Measurements from ENCODE around the gene DNAH1. TPM values are rescaled to one million over a fixed set of nuclear protein-coding genes. Genes with fewer than 3 reads are reported as not detected.

The DNAH1 gene
- total RNA-seq, 1 donor from 2014 or later = 9.6 TPM

DNA sequence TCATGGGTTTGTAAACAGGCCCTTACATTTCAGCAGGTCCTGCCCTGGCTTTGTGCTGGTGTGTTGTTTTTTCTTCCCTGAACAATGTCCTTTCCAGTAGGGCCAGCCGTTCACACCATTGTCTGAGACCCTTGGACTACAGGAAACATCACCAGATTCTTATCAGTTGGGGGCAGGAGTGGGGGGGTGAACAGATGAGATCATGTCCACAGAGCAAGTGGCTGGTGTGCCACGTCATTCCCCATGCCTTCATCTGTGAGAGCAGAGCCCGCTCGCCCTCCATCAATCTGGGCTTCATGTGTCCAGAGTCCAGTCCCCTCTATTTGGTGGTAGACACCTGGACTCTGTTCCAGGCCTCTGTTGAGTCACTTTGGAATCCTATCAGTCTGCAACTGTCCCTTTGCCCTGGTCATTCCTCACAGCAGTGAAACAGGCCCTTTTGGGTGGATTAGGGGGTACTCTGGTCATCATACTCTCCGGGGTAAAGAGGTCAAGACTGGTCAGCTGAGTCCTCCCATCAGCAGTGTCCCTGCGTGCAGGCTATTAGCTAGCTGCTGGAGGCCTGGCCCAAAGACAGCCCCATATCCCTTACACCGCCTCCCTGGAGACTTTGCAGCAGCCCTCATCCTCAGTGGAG lies 113.8 kb downstream of the DNAH1 start:
- DNase-seq (ENCODE audit: low spot score) = no peak
- ATAC-seq = no peak

DNA sequence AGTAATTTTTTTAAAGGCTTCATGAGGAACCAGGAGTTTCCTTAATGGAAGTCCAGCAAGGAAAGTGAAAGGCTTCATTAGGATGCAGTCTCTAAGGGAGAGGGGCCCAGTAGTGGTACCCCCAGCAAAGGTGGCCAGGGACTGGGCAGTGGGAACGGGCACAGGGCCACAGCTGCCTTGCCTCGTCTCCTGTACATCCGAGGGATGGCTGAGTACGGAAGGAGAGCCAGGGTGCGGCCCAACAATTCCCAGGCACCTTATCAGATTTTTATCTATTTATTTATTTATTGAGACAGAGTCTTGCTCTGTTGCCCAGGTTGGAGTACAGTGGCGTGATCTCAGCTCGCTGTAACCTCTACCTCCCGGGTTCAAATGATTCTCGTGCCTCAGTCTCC lies 114.3 kb downstream of the DNAH1 start:
- no peak for DNase-seq (ENCODE audit: low spot score)
- no peak for ATAC-seq

DNA sequence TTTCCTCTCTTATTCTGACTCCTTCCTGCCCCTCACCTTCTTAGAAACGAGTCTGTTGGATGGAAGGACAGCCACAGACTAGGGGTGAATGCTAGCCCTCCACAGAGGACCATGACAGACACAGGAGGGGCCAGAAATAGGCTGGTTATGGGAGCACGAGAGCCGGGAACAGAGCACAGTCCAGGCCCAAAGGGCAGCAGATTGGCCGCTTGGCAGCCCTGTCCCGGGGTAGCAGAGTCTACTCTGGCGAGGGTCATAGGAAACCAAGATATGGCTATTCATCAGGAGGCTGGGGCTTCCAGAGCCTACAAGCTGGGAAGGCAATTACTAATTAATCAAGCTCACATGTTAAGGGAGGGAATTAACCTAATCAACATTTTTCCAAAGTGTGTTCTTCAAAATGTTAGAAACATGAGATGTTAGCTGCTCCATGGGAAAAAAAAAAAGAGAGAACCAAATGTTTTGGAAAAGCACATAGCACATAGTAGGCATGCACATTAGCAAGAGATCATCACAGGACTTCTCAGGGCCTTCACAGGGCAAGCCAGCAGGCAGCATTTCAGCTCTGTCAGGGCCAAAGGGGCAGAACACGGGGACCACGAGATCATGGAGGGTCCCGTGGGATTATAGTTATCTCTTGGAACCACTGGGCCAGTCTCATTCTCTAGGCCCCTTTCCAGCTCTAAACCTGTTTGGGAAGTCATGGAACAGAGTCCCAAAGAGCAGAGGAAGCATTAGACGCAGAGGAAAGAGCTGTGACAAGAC lies 115.5 kb downstream of the DNAH1 start:
- ATAC-seq = no peak
- DNase-seq (ENCODE audit: low spot score) = no peak

DNA sequence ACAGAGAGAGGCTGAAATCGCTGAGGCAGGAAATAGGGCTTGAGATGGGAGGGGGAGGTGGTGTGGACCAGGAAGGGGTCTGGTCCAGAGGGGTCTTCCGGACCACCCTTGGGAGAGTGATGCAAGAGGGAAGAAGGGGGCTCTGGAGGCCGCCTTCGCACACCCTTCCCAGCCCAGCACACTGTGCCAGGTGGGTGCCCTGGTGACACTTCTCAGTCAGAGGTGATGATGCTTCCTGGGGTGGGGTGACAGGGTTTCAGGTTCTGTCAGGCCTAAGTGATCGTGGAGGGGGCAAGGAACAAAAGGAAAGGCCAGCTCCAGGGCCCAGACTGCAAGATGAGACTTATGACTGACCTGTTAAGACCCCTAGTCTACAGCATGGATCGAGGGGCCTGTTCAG lies 116.1 kb downstream of the DNAH1 start:
- DNase-seq (ENCODE audit: low spot score) (no peak), ATAC-seq (no peak)

DNA sequence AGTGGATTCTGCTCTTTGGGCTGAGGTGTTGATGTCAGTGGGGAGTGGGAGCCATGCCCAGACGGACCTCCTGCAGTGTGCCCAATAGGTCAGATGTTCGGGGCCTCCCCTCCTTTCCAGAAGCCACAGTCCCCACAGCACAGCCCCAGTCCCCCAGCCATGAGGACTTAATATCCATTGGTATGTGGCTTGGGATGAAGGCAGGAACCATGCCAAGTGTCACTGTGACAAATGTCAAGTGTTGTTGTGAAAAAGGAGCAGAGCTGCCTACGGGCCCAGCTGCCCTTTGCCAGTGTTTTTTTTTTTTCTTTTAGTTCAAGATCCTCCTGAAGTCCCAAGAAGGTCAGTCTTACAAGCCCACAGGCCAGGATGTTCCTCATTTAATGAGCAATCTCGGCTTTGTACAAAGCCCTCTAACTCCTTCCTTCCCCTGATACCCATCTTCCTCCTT lies 116.6 kb downstream of the DNAH1 start:
- DNase-seq (ENCODE audit: low spot score) = no peak

DNA sequence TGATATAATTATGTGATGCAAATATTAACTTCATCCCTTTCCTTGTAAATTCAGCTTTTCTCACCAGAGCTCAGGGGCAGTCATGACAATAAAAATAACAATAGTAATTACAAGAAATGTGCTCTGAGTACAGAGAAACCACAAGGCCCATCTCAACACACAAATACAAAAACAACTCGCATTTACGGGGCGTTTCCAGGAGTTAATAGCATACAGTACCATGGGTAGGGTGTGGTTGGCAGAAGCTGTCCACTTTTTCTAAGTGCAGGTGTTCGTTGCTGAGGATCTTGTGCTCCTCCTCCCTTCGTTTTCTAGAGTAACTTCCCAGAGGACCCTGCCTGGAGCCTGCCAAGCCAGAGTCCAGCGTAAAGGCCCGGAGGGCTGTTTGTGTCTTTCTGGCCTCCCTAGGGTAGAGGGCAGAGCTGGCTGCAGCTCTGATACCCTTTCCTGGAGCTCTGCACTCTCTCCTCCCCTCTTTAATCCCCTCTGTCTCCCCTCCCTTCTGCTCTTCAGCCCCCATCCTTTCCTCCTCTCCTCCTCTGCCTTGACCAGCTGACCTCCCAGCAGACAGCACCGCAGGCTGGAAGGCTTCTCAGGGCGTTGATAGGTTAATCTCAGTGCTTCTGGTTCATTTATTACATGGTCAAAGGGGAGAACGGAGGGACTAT lies 117.3 kb downstream of the DNAH1 start:
- ATAC-seq (no peak), DNase-seq (ENCODE audit: low spot score) (no peak)

More for the DNA sequence above, 116.6 kb downstream of the DNAH1 start:
- no peak for ATAC-seq

DNA sequence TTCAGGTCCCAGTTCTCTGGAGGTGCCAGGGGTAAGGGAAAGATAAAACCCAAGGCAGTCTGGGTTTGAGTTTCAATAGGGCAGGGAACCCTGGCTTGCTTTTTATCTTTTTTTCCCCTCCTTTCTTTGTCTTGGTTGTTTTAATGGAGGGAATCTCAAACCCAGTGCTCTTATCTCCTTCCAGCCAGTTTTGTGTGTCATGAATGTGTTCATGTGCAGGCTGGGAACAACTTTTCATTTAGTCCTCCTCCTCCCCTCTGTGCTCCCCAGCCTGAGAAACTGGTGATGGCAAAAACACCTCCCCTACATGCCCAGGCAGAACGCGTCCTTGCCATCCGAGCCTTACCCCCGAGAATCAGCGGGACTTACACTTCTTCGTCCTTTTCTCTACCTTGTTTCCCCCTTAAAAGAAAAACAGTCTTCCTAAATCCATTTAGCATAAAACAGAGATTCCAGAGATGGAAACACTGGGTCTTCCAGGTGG lies 117.9 kb downstream of the DNAH1 start:
- ATAC-seq (no peak), DNase-seq (ENCODE audit: low spot score) (no peak)

DNA sequence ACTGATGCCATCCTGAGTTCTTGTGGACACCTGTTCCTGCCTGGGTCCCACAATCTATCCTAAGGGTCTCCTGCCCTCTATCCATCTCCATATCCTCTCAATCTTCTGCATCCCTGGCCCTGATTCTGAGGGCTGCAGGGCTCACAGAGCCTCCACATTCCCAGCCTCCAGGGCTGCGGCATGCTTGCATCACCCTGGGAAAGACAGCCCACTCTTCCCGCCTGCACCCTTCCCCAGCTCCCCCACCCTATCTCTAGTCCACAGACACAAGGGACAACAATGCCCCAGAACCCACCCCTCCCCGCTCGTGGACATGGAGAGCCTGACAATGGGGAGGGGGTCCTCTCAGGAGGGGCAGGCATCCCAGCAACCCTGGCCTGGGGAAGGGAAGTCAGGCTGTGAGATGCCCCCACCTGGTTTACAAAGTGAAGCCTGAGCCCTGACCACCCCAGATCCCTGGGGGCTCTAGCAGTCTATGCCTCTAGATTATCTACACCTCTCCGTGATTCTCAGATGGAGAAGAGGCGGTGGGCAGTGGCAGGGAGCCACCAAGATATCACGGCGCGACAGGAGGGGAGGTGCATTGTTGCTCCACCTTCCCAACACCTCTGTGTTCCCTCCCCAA lies 118.5 kb downstream of the DNAH1 start:
- DNase-seq (ENCODE audit: low spot score) (no peak), ATAC-seq (no peak)

DNA sequence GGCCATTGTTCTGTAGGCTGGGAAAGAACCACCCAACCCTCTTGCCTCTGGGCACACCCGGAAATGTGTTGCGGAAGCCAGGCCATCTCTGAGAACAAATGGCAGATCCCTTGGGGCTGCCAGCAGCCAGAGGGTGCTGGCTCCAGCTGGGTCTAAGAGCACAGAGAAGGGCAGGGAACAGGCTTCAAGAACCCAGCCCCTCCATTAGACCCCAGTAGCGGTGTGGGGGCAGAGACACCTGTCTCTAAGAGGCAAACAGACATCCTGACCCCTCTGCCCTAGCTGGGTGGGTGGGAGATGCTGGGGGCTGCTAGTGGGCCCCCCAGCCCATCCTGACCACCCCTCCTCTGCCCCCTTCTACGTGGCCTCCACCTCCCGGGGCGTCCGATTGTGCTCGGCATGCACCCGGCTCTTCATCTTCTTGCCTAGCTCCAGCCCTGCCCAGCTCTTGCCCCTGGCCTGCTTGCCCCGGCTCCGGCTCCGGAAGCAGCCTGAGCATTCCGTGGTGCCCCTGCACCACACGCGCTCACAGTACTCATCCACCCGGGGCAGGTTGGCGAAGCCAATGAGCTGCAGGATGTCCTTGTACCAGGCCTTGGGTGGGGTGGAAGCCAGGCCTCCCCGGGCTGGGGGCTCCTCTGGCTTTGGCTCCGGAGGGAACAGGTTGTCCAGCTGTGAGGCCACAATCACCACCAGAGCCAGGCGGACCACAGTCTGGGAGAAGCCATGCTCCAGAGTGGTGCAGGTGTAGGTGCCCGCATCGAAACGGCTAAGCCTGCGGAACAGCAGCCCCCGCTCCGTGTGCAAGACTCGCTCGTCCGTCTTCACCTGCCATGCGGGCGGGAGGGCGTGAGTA lies 119.4 kb downstream of the DNAH1 start:
- DNase-seq (ENCODE audit: low spot score) (no peak), ATAC-seq (no peak)

DNA sequence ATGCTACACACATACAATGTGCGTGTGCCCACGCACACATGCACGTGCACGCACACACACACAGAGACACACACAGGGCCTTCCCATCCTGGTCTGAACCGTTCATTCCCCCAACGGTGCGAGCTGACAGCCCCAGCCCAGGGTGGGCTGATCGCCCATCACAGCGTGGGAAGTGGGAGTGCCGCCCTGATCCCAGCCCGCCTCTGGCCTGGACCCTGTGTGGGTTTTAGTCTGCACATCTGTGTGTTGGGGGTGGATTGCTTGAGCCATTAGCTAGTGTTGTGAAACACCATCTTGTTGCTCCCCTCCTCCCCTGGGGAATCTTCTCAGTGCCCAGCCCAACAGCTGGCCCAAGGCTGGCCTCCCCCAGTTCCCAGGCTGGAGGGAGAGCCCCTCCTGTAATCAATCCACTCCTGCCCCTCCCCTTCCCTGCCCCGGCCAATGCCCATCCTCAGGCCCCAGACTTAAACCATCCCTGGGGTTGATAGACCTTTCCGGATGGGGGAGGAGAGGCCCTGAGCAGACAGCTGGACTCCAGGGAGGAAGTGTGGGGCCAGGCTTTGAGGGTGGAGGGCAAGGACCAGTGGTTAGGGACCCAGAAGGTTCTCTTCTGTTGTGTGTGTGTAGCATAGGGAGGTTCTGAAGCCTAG lies 120.5 kb downstream of the DNAH1 start:
- DNase-seq (ENCODE audit: low spot score) = no peak
- ATAC-seq = no peak

DNA sequence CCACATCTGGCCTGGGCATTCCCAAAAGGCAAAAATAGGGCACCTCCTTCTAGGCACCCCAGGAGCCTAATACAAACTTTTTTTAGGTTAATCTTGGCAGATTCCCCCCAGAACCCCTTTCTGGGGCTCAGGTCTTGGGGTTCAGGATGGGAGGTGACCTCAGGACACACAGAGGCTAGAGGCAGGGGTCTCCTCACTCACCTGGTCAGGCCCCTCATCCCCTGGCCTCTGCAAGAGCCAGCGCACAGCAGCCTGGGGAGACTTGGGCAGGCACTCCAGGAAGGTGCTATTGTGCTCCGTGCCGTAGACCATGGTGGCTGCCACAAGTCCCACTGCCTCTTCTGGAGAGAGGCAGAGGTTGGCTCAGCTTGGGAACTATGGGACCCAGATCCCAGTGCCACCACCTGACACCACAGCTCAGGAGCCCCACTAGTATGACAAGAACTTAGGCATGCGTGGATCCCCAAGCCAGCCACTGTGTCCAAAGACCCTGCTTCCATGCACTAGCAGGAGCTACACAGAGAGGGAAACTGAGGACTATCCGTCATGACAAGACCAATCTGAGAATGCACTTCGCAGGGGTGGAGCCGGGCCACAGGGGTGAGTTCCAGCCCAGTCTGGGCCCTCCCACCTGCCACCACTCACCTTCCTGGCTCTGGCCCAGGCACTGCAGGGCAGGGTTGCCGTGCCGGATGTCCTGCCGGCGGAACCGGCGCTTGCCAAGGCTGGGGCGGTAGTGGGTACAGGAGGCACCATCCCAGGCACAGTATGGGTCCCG lies 121.4 kb downstream of the DNAH1 start:
- no peak for ATAC-seq
- DNase-seq (ENCODE audit: low spot score) = no peak

DNA sequence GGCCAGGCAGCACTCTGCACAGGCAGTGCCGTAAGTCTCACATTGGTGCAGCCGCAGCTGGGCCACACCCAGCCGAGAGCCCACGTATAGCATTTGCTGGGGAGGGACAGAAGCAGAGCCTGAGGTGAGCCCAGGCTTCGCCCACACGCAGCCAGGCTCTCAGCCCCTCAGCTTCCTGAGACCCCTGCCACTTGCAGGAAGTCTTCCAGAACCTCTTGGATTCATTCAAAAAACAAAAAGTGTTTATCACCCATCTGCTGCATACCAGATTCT lies 121.9 kb downstream of the DNAH1 start:
- no peak for ATAC-seq
- no peak for DNase-seq (ENCODE audit: low spot score)

DNA sequence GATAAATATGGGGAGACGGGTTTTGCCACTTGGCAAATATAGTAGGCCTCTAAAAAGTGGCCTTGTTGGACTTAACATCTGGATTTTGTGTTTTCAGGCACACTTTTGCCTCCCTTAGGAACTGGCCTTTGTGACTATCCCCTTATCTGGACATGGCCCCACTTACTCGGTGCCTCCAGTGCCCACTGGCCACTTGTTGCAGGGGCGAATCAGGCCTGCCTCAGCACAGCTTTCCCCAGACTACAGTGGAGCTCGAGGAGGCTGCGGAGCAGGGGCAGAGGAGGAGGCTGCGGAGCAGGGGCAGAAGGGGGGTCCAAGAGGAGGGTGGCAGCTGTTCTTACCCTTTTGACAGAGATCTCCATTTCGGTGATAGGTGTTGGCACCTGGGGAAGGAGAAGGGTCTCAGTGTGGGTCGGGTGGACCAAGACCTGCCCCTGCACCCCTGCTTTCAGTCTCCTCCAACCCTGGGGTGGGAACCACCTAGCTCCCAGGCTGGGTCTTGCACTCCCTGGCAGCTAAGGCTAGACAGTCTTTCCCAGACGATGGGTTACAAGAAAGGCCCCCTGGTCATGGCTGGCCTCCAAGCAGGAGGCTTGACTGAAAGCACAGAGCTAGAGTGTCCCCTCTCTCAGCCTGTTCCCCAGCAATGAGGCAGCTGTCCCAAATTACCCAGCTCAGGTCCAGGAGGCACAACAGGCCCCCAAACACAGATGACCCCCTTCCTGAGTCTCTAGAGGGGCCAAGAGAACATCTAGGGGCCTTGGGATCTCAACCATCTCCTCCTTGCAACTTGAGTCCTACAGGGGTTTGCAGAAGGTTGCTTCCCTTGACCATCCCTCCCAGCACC lies 122.7 kb downstream of the DNAH1 start:
- DNase-seq (ENCODE audit: low spot score) (no peak), ATAC-seq (no peak)

DNA sequence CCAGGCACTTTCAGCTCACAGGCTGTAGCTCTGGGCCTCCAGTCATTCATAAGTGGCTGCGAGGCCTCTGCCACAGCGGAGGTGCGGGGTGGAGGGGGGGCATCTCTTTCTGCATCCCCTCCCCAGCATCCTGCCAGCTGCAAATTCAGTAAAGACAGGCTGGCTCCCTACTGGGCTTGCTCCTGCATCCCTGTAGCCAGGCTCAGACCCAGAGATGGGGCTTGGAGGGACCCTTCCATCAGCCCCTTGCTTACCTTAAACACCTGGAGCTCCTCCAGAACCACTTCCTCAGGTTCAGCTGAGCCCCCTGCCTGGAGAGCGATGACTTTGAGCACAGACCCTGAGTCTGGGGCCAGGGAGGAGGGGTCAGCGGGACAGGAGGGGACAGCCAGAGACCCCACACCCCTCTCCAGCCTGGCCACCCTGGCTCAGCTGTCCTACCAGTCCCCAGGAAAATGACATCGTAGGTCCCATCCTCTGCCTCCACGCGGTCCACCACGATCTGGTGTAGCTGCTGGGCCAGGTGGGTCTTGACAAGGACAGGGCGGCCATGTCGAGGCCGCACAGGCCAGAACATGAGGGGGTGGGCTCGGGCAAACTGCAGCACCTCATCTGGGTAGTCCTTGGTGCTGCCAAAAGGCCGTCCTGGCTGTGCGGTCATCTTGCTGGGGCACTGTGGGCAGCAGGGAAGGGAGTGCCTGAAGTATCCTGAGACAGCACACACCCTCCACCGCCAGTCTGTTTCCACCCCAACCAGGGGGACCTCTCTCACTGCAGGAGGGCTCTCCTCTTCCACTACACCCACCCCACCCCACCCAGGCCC lies 123.5 kb downstream of the DNAH1 start:
- DNase-seq (ENCODE audit: low spot score) = no peak

DNA sequence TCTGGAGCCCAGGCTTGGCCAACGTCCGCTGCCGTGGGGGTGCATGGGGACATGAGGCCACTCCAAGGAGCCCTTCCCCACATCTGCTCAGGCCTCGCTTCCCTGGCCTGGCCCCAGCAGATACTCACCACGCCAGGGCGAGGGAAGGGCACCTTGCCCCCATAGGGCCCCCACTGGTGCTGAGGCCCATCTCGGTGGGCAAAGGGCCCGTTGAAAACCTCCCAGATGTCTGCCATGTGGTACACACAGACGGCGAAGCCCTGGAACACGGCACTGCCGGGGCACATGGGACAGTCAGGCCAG lies 124.1 kb downstream of the DNAH1 start:
- ATAC-seq (no peak), DNase-seq (ENCODE audit: low spot score) (no peak)

More for the DNA sequence above, 123.5 kb downstream of the DNAH1 start:
- ATAC-seq = no peak

DNA sequence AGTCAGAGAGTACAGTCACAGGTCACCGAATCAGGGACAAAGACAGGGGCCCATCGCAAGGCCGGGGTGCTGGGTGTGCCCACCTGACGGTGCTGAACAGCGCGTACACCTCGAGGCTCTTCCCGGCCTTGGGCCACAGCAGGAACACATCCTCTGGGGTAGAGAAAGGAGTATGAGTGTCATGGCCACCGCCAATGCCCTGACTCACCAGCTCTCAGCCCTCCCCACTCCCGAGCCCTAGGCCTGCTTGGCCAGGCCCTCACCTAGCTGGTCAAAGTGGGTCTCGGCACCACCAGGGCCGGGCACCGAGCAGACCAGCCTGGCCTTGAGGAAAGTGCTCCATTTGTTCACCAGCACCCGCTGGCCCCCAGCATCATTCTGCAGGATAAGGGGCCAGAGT lies 124.6 kb downstream of the DNAH1 start:
- DNase-seq (ENCODE audit: low spot score) (no peak), ATAC-seq (no peak)

DNA sequence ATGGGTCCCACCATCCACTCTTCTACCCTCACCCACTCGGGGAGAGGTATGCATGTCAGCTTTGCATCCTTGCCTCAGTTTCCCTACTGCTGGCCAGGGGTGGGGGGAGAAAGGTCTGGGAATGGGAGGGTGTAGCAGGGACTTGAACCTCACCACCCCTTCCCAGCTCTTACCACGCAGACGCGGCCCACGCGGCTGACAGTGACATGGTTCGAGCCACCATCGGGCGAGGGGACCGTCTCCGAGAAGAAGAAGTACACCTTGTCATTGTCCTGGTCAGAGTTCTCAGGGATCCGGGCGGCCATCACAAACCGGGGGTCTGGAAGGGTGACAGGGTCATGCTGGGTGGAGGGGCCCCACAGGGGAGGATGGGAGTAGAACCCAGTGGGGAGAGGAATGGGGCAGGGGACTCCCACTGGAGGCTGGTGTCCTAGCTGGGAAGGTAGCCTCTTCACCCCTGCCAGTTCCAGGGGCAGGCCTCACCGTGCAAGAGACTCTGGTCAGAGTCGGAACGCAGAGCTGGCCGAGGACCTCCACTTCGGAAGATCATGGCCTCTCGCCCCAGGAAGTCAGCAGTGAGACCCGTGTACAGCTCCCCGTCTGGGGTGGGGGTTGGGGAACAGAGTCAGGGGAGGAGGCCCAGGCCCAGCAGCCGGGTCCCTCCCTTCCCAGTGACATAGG lies 125.1 kb downstream of the DNAH1 start:
- DNase-seq (ENCODE audit: low spot score) (no peak), ATAC-seq (no peak)
